Stomach smooth muscle (tissue), 2 donors: ENCODE results near the gene ANKRD52.
"Not testable (repeated sequence)": the region's sequence is repeated elsewhere in the genome, so short reads cannot be mapped to it uniquely, and the experiment has no call there.

Experiments used
- H3K27ac ChIP-seq: one replicate; pipeline ENCODE4 v1.7.0; 2013; ENCODE audit warnings: mild to moderate bottlenecking, low read length, inconsistent platforms
- H3K27me3 ChIP-seq, 2 donors: one replicate each; pipeline ENCODE4 v1.7.0; 2013; ENCODE audit warnings: low read length in 2 of 2; ENCODE audit not compliant: insufficient read depth in 2 of 2, control insufficient read depth in 1 of 2
- H3K36me3 ChIP-seq, 2 donors: one replicate each; pipeline ENCODE4 v1.7.0; 2013; ENCODE audit warnings: low read length in 2 of 2; ENCODE audit not compliant: control insufficient read depth in 2 of 2, insufficient read depth in 2 of 2
- H3K4me1 ChIP-seq: one replicate; pipeline ENCODE4 v1.7.0; 2013; ENCODE audit warnings: low read length; ENCODE audit not compliant: control insufficient read depth, insufficient read depth
- H3K4me3 ChIP-seq, 2 donors: one replicate each; pipeline ENCODE4 v1.7.0; 2013; ENCODE audit warnings: low read length in 2 of 2
- H3K9ac ChIP-seq, 2 donors: one replicate each; pipeline ENCODE4 v1.7.0; 2013; ENCODE audit warnings: low read length in 2 of 2, mild to moderate bottlenecking in 1 of 2
- H3K9me3 ChIP-seq, 2 donors: one replicate each; pipeline ENCODE4 v1.7.0; 2013; ENCODE audit warnings: low read length in 2 of 2; ENCODE audit not compliant: control insufficient read depth in 2 of 2
- donor health status: healthy.
- donor health status: Pancreatic carcinoma.

ANKRD52 gene

DNA sequence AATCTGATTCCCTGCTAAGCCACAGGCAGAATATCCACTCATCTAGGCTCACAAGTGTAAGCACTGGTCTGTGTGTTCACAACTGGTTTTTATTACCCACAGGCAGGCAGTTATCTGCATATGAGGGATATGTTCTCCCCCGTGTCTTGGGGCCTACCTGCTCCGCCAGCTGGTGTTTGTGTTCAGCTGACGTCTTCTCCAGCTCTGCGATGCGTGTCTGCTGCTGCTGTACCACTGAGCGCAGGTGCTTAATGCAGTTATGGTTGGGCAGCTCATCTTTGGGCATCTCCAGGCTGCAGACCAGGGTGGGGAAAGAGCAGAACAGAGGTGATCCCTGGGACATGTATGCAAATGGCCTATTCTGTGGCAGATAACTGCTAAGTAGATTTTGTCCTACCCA, 50.2 kb downstream of the ANKRD52 start:
- Histone ChIP-seq H3K9me3 (no peaks in the 10 kb centered on the region), H3K4me3 (no peak overlapping the region), H3K27me3 (no peaks in the 10 kb centered on the region), H3K36me3 (peaks cover 54 to 56% of the 10 kb centered on the region in 2 donors), H3K4me1 (no peaks in the 10 kb centered on the region), H3K9ac (no peak overlapping the region), H3K27ac (no peak overlapping the region)

DNA sequence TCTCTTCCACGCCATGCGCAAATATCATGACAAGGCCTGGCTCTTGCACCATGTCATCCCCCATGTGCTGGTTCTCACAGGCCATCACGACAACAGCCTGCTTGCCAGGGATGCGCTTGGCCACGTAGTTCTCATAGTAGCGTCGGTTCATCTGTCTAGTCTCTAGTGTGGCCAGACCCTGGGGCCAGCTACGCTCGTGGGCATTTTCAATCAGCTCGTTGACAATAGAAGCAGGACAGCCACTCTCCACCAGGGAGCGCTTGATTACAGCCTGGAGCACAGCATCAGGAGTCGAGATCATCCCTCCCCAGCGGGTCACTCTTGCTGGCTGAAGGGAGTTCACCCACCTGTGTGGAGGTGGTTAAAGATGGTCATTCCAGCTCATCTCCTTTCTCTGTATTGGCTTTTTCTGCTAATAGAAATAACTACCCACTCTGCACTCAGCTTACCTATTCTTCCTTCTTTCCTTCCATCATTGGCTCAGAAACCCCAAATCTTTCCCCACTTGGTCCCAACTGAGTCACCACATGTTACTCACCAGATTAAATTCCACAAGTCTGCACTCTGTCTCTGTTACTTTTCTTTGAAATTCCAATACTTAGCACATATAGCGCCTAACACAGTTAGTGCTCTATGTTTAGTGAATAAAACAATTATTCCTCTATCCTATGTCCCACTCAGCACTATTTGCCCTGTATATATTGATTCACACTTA, 51.6 kb downstream of the ANKRD52 start:
- H3K9me3 ChIP-seq = no peaks in the 10 kb centered on the region
- H3K27me3 ChIP-seq = no peaks in the 10 kb centered on the region
- H3K9ac ChIP-seq = no peak overlapping the region
- no peaks in the 10 kb centered on the region for H3K4me1 ChIP-seq
- H3K4me3 ChIP-seq = no peak overlapping the region
- peaks cover 42 to 44% of the 10 kb centered on the region in 2 donors for H3K36me3 ChIP-seq
- H3K27ac ChIP-seq = peak overlapping the region; percentile 41

DNA sequence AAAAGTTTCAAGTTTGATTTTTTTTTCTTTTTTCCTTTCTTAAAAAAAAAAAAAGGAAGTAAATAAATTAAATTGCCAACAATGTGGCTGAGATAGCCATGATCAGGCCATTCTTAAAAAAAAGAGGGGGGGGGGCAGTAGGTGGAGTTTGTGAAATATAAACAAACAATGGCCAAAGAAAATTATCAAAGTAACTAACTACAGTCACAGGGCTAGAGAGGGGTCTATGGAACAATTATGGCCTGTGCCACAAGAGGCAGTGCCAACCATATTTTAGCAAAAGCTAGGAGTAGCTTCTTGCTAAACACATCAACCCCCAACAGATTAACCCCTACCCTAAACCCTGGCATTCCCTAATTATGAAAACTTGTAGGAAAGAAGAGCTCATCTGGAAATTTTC, 52.7 kb downstream of the ANKRD52 start:
- no peaks in the 10 kb centered on the region for H3K4me1 ChIP-seq
- peak overlapping the region; percentile 41 for H3K27ac ChIP-seq
- no peaks in the 10 kb centered on the region for H3K27me3 ChIP-seq
- no peaks in the 10 kb centered on the region for H3K9me3 ChIP-seq
- H3K9ac ChIP-seq = no peak overlapping the region
- peaks cover 37 to 40% of the 10 kb centered on the region in 2 donors for H3K36me3 ChIP-seq
- no peak overlapping the region for H3K4me3 ChIP-seq

DNA sequence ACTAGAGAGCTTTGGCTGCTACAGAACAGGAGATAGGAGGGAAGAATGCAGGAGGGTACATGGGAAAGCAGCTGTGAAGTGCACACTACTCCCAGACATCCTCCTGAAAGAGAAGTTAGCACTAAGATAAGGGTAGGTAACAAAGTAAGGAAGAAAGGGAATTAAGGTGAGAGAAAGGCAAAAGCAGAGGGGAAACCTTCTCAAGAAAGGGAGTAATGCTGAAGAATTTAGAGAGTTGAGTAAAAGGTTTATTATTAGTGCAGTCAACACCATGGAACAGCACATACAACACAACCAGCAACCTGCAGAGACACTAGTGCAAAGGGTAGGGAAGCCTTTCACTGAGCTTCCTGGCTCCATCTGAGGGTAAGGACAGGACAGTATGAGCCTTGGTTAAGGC, 53.9 kb downstream of the ANKRD52 start:
- Histone ChIP-seq H3K27ac (no peak overlapping the region), H3K4me3 (no peak overlapping the region), H3K27me3 (no peaks in the 10 kb centered on the region), H3K36me3 (peaks cover 29 to 32% of the 10 kb centered on the region in 2 donors), H3K9me3 (no peaks in the 10 kb centered on the region), H3K9ac (no peak overlapping the region), H3K4me1 (no peaks in the 10 kb centered on the region)

DNA sequence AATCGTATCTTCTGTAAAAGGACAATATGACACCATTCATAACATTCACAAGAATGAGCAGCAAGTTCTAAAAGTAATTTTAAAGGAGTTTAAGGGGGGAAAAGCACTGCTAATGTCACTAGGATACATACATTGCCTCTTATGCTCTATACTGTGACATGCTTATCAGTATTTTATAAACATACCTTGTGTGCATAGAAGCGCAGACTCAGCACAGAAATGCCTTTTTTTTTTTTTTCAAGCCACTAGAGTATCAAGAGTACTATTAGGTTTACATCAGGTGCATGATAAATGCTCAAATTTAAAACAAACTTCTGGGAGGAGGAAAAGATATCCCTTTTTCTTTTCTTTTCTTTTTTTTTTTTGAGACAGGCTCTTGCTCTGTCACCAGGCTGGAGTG, 55.3 kb downstream of the ANKRD52 start:
- H3K9ac ChIP-seq = no peak overlapping the region
- H3K27ac ChIP-seq = no peak overlapping the region
- no peaks in the 10 kb centered on the region for H3K27me3 ChIP-seq
- no peak overlapping the region for H3K4me3 ChIP-seq
- H3K9me3 ChIP-seq = no peaks in the 10 kb centered on the region
- no peaks in the 10 kb centered on the region for H3K4me1 ChIP-seq
- peaks cover 25 to 28% of the 10 kb centered on the region in 2 donors for H3K36me3 ChIP-seq

DNA sequence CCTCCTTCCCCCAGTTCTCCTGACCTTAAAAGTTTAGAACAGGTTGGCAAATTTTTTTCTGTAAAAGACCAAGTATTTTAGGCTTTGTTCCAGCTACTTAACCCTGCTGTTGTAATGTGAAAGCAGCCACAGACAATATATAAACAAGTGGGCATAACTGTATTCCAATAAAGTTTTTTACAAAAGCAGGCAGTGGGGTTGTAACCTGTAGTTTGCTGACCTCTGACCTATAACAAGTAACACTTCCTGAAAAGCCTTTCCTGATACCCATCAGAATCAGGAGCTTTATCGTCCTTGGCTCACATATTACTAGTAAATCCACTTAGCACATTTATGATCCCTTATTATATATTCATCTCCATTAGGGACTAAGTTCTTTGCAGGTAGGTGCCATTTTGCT, 55.8 kb downstream of the ANKRD52 start:
- Histone ChIP-seq H3K27me3 (no peaks in the 10 kb centered on the region), H3K27ac (no peak overlapping the region), H3K4me1 (no peaks in the 10 kb centered on the region), H3K9ac (no peak overlapping the region), H3K4me3 (no peak overlapping the region), H3K36me3 (peaks cover 20 to 23% of the 10 kb centered on the region in 2 donors), H3K9me3 (no peaks in the 10 kb centered on the region)

DNA sequence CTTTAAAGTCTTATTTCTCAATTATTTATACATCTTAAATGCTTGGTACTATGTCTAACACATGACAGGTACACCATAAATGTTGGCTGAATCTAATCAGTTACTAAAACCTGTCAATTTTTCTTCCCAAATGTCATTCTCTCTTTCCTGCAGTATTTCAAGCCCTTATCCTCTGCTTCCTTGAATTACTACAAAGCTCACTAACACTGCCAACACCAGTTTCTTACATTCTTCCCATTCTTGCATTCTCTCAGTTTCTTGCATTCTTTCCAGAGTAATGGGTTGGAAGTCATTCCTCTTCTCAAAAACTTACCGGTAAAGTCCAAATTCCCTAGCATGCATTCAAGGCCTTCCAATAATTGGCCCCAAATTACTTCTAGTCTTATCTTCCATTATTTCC, 59.3 kb downstream of the ANKRD52 start:
- Histone ChIP-seq H3K9ac (no peak overlapping the region), H3K27me3 (no peaks in the 10 kb centered on the region), H3K9me3 (no peaks in the 10 kb centered on the region), H3K4me1 (no peaks in the 10 kb centered on the region), H3K4me3 (no peak overlapping the region), H3K27ac (no peak overlapping the region), H3K36me3 (no peaks in the 10 kb centered on the region)

DNA sequence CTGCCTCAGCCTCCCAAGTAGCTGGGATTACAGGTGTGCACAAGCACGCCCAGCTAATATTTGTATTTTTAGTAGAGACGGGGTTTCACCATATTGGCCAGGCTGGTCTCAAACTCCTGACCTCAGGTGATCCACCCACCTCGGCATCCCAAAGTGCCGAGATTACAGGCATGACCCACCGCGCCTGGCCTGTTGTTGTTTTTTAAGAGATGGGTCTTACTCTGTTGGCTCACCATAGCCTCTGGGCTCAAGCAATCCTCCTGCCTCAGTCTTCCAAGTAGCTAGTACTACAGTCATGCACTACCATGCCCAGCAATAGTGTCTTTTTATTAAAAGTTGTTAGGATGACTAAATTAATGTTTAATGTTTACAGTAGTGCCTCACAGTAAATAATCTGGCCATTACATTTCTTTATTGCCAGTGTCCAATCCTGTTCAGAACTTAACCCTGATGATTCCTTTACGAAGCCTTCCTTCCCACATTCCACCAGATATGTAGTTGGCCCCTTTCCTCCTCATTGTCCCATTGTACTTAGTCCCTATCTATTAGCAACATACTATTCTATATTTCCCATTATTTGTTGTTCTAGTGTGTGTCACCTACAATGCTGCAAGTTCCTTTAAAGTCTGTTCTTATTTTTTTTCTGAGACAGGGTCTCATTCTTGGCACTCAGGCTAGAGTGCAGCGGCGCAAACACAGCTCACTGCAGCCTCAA, 60.1 kb downstream of the ANKRD52 start:
- Histone ChIP-seq H3K4me1 (no peaks in the 10 kb centered on the region), H3K27ac (no peak overlapping the region), H3K4me3 (no peak overlapping the region), H3K9me3 (no peaks in the 10 kb centered on the region), H3K9ac (no peak overlapping the region), H3K36me3 (no peaks in the 10 kb centered on the region), H3K27me3 (no peaks in the 10 kb centered on the region)

DNA sequence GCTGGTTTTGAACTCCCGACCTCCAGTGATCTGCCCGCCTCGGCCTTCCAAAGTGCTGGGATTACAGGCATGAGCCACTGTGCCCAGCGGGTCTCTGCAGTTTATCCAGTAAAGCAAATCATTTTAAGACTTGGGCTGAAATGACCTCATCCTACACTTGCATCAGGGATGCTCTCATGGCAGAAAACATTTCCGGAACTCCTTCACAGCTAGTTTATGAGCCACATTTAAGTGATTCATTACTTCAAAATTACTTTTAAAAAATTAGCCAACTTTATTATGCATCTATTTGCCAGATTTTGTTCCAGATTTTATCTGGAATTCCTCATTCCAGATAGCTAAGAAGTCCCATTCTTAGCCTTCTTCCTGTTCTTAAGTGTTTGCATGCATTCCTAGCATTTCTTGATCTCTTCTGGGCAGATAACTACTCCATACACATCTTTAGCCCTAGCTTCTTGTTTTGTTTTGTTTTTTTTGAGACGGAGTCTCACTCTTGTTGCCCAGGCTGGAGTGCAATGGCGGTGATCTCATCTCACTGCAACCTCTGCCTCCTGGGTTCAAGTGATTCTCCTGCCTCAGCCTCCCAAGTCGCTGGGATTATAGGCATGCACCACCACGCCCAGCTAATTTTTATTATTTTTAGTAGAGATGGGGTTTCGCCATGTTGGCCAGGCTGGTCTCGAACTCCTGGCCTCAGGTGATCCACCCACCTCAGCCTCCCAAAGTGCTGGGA, 61.2 kb downstream of the ANKRD52 start:
- not testable (repeated sequence) for H3K27ac ChIP-seq, H3K9me3 ChIP-seq, H3K4me3 ChIP-seq, H3K4me1 ChIP-seq, H3K9ac ChIP-seq, H3K27me3 ChIP-seq, H3K36me3 ChIP-seq

DNA sequence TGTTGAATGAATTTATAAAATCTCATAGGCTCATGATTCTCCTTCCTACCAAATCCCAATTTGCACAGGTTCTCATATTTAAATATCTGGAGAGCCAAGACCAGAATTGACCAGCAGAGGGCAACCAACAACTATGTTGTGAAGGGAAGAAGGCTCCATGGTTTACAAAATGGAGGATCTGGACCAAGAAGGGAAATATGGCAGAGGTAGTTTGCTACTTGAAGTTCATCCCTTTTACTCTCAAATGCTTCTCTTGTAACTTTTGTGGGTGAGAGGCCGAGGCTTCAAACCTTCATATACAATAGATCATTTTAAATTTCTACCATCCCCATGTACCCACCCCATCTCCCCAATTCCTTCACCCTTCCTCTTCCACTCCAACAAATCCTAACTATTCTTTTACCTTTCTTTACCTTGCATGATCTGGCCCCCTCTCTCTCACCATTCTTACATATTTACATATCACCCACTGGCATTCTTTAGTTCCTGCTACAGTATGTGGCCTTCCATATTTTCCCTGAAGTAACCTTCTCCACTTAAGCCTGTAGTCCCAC, 65.1 kb downstream of the ANKRD52 start:
- Histone ChIP-seq H3K4me3 (peak overlapping the region in 1 of 2 donors; percentile 5), H3K9ac (no peak overlapping the region), H3K27me3 (no peaks in the 10 kb centered on the region), H3K9me3 (no peaks in the 10 kb centered on the region), H3K27ac (no peak overlapping the region), H3K36me3 (no peaks in the 10 kb centered on the region), H3K4me1 (peaks cover 19% of the 10 kb centered on the region)
